SK-N-SH (cell line): ENCODE measurements around the gene MLLT3.

Experiments
- CTCF ChIP-seq: fragments of 200-600 bp; sonication (generic); IDR thresholded peaks from 2 replicates; pipeline ENCODE4 v1.6.1; 2017; ENCODE audit warnings: antibody characterized with exemption, mild to moderate bottlenecking, moderate library complexity
- ELF1 ChIP-seq: IDR thresholded peaks from 2 replicates; pipeline ENCODE4 v1.4.0; 2012
- MEF2A ChIP-seq: IDR thresholded peaks from 2 replicates; pipeline ENCODE4 v1.4.0; 2012; ENCODE audit warnings: low read depth, borderline replicate concordance
- REST ChIP-seq: IDR thresholded peaks from 2 replicates; pipeline ENCODE4 v1.6.1; 2012; ENCODE audit warnings: mild to moderate bottlenecking, low read depth, low read length, moderate library complexity
- USF2 ChIP-seq: fragments of 150-350 bp; IDR thresholded peaks from 2 replicates; pipeline ENCODE4 v1.6.1; 2017; ENCODE audit warnings: antibody characterized with exemption, low read length, low read depth, borderline replicate concordance

GRCh38 chr9:20573023-20573422 is 49.3 kb downstream of the MLLT3 start:
- TF ChIP-seq REST (no peak), ELF1 (no peak), MEF2A (no peak), CTCF (no peak), USF2 (no peak)
